AG04450 (cell line): ENCODE measurements around the gene SLC22A23. TPM values are rescaled to one million over a fixed set of nuclear protein-coding genes. Genes with fewer than 3 reads are reported as not detected.

Experiments
- CTCF ChIA-PET: fragments of 300-600, 350-600 bp; formaldehyde crosslinking; extraction: SDS; loops from one replicate; lab custom pipeline; 2022; ENCODE audit warnings: antibody characterized with exemption, inconsistent platforms; lab: Charles Lee
- POLR2A ChIA-PET: fragments of 350-600 bp; formaldehyde crosslinking; extraction: SDS; loops from one replicate; lab custom pipeline; 2021; ENCODE audit warnings: antibody characterized with exemption, inconsistent platforms; lab: Yijun Ruan, JAX
- DNase-seq: peaks from one replicate; pipeline ENCODE4 v3.0.0-alpha.2; 2011; ENCODE audit warnings: low read depth, low spot score
- H3K27ac ChIP-seq: one replicate; pipeline ENCODE4 v1.5.1; 2012; ENCODE audit warnings: low read depth, low read length, control low read depth
- H3K27me3 ChIP-seq: one replicate; pipeline ENCODE4 v1.6.0; 2012; ENCODE audit warnings: low read length; ENCODE audit not compliant: control insufficient read depth, insufficient read depth
- H3K4me3 ChIP-seq: 2 replicates; pipeline ENCODE4 v1.5.1; 2011; ENCODE audit warnings: mild to moderate bottlenecking, low read depth, low read length, control low read depth
- H3K9me3 ChIP-seq: 2 replicates; pipeline ENCODE4 v1.5.1; 2012; ENCODE audit warnings: low read length; ENCODE audit not compliant: control insufficient read depth, insufficient read depth
- CTCF ChIP-seq: IDR thresholded peaks from 2 replicates; pipeline ENCODE4 v1.5.1; 2011; ENCODE audit warnings: low read depth, low read length, control low read depth, inconsistent platforms
- polyA plus RNA-seq: library from polyadenylated mRNA; depleted of rRNA; stranded (reverse); fragments of >200 nt; gene quantifications from 2 replicates; pipeline ENCODE4 v1.2.3, GENCODE V29; 2011

Gene SLC22A23
- polyA plus RNA-seq, 1 experiment, result not detected

- POLR2A ChIA-PET, result no interaction called here
These were observed 152.9 kb downstream of the SLC22A23 start for GRCh38 chr6:3303795-3304411.

GRCh38 chr6:3301506-3301905 lies 155.3 kb downstream of the SLC22A23 start:
- ChIA-PET POLR2A (no interaction called here), CTCF (no interaction called here)
- no peak for TF ChIP-seq CTCF
- no peak for DNase-seq
- H3K9me3 ChIP-seq, result peaks cover 9% of the 10 kb centered on the region; the same call in 1 of the 2 replicates
- H3K4me3 ChIP-seq, result no peak overlapping the region
- H3K27me3 ChIP-seq, result peaks cover 32% of the 10 kb centered on the region
- H3K27ac ChIP-seq, result no peak overlapping the region

More at GRCh38 chr6:3303795-3304411, 152.9 kb downstream of the SLC22A23 start:
- no peak overlapping the region for H3K4me3 ChIP-seq
- no peak for TF ChIP-seq CTCF
- no peak overlapping the region for H3K27ac ChIP-seq
- H3K27me3 ChIP-seq, result peaks cover 25% of the 10 kb centered on the region
- CTCF ChIA-PET, result no interaction called here
- H3K9me3 ChIP-seq, result peaks cover 9% of the 10 kb centered on the region; the same call in 1 of the 2 replicates
- DNase-seq, result no peak

GRCh38 chr6:3299221-3299620 lies 157.6 kb downstream of the SLC22A23 start:
- DNase-seq, result no peak
- Histone ChIP-seq H3K9me3 (peaks cover 3% of the 10 kb centered on the region; the same call in 1 of the 2 replicates), H3K4me3 (no peak overlapping the region), H3K27me3 (peaks cover 32% of the 10 kb centered on the region), H3K27ac (no peak overlapping the region)
- ChIA-PET CTCF (no interaction called here), POLR2A (no interaction called here)
- TF ChIP-seq CTCF, result no peak

- Histone ChIP-seq H3K9me3 (peaks cover 3% of the 10 kb centered on the region; the same call in 1 of the 2 replicates), H3K27ac (no peak overlapping the region), H3K4me3 (no peak overlapping the region), H3K27me3 (peaks cover 35% of the 10 kb centered on the region)
- ChIA-PET CTCF (interaction anchor here (0.7 kb wide), 1 partner anchor 8 kb away, joined by 4 read pairs; no protein-coding TSS in a partner anchor), POLR2A (interaction anchor here (0.9 kb wide), 1 partner anchor 16 kb away, joined by 3 read pairs; no protein-coding TSS in a partner anchor)
- TF ChIP-seq CTCF, result no peak
- no peak for DNase-seq
These were observed 158.9 kb downstream of the SLC22A23 start for GRCh38 chr6:3297909-3298308.

- Histone ChIP-seq H3K4me3 (no peak overlapping the region), H3K27me3 (peaks cover 35% of the 10 kb centered on the region), H3K9me3 (peaks cover 3% of the 10 kb centered on the region; the same call in 1 of the 2 replicates), H3K27ac (no peak overlapping the region)
- POLR2A ChIA-PET, result interaction anchor here (0.9 kb wide), 1 partner anchor 15 kb away, joined by 3 read pairs; no protein-coding TSS in a partner anchor
- no peak for TF ChIP-seq CTCF
- DNase-seq, result no peak
- CTCF ChIA-PET, result interaction anchor here (0.6 kb wide), 2 partner anchors 229 to 436 kb away, joined by 3 read pairs; partner anchors contain the start of gene RIPK1
These were observed 159.8 kb downstream of the SLC22A23 start for GRCh38 chr6:3297006-3297405.
